ENCODE measurements around the gene CYP4A22. TPM values are rescaled to one million over a fixed set of nuclear protein-coding genes. Genes with fewer than 3 reads are reported as not detected.
"Not testable (repeated sequence)": the region's sequence is repeated elsewhere in the genome, so short reads cannot be mapped to it uniquely, and the experiment has no call there.

The CYP4A22 gene
- total RNA-seq, 2 experiments from 2014 or later = not detected

GRCh38 chr1:47129489-47130230, 7.6 kb upstream of the CYP4A22 start:
- H3K27ac Mint-ChIP-seq; H3K36me3 Mint-ChIP-seq (ENCODE audit: low read depth); H3K9me3 Mint-ChIP-seq; CTCF ChIA-PET; intact Hi-C loops (cut with micrococcal nuclease); H3K4me3 Mint-ChIP-seq; H3K4me1 Mint-ChIP-seq (ENCODE audit: low read depth); DNase-seq: not testable (repeated sequence)
- H3K27me3 Mint-ChIP-seq (ENCODE audit: low read depth) = peaks cover 15% of the 10 kb centered on the region

GRCh38 chr1:47132665-47133064, 4.6 kb upstream of the CYP4A22 start:
- CTCF ChIA-PET; H3K4me1 Mint-ChIP-seq (ENCODE audit: low read depth); H3K27me3 Mint-ChIP-seq (ENCODE audit: low read depth); DNase-seq; H3K4me3 Mint-ChIP-seq; intact Hi-C loops (cut with micrococcal nuclease); H3K36me3 Mint-ChIP-seq (ENCODE audit: low read depth); H3K27ac Mint-ChIP-seq; H3K9me3 Mint-ChIP-seq: not testable (repeated sequence)

DNA sequence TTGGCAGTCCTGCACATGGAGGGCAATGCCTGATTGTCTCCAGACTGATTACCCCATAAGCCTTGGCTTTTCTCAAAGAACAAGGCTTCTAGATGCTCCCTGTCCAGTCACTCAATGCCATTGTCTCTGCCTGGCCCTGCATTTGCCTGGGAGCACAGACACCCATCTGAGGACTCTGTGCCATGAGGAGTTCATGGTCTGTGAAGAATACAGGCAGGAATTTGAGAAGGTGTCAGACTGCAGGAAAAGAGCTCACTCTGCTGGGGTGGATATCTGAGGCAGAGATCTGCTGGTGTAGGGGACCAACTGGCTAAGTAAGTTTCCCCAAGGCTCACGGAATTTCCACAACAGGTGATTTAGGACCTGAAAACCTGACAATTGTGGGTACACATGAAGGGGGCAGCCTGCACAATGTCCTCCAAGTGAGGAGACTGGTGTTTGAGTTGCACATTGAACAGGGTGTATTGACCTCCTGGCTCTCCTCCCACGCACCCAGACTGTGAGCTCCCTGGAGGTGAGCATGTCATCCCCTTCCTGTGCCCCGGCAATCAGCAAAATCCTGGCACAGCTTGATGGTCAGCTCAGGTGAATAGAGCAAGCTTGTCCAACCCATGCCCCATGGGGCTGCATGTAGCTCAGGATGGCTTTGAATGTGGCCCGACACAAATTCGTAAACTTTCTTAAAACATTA, 829 bp downstream of the CYP4A22 start:
- Mint-ChIP-seq H3K27ac (no peak overlapping the region), H3K27me3 (ENCODE audit: low read depth) (peaks cover 3% of the 10 kb centered on the region), H3K9me3 (no peaks in the 10 kb centered on the region), H3K4me1 (ENCODE audit: low read depth) (no peaks in the 10 kb centered on the region), H3K36me3 (ENCODE audit: low read depth) (no peaks in the 10 kb centered on the region), H3K4me3 (no peak overlapping the region)
- DNase-seq = no peak
- CTCF ChIA-PET = no interaction called here
- intact Hi-C loops (cut with micrococcal nuclease) = no loop called here

- not testable (repeated sequence) for H3K27me3 Mint-ChIP-seq (ENCODE audit: low read depth); H3K36me3 Mint-ChIP-seq (ENCODE audit: low read depth); H3K4me1 Mint-ChIP-seq (ENCODE audit: low read depth)
Observed at GRCh38 chr1:47140358-47140757, 3.1 kb downstream of the CYP4A22 start.

GRCh38 chr1:47143654-47144053, 6.4 kb downstream of the CYP4A22 start:
- intact Hi-C loops (cut with micrococcal nuclease); H3K4me3 Mint-ChIP-seq; H3K27ac Mint-ChIP-seq; CTCF ChIA-PET; H3K4me1 Mint-ChIP-seq (ENCODE audit: low read depth); H3K36me3 Mint-ChIP-seq (ENCODE audit: low read depth); DNase-seq; H3K27me3 Mint-ChIP-seq (ENCODE audit: low read depth); H3K9me3 Mint-ChIP-seq: not testable (repeated sequence)

More at GRCh38 chr1:47140358-47140757, 3.1 kb downstream of the CYP4A22 start:
- H3K9me3 Mint-ChIP-seq; intact Hi-C loops (cut with micrococcal nuclease); H3K27ac Mint-ChIP-seq; DNase-seq; H3K4me3 Mint-ChIP-seq: not testable (repeated sequence)
- CTCF ChIA-PET = interaction anchor here (1.2 kb wide), 1 partner anchor 9 kb away, joined by 3 read pairs; no protein-coding TSS in a partner anchor

DNA sequence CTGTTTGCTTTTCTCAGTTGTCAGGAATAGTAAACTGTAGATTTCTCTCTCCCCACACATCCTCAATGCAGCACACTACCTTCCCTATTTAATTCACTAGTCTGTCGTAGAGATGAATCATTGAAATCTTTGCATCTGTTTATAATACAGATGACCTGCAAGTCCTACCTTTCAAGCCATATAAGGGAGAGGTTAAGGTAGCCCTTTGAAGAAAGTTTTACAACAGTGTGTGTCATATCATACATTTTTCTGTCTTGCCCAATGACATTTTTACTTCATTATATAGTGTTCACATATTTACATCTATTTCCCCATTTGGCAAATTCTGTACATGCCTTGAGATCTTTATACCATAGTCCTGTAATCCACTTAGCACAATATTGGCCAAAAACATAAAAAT, 9.3 kb downstream of the CYP4A22 start:
- CTCF ChIA-PET; intact Hi-C loops (cut with micrococcal nuclease); H3K27ac Mint-ChIP-seq; H3K4me3 Mint-ChIP-seq; H3K36me3 Mint-ChIP-seq (ENCODE audit: low read depth); H3K9me3 Mint-ChIP-seq; DNase-seq; H3K4me1 Mint-ChIP-seq (ENCODE audit: low read depth): not testable (repeated sequence)
- H3K27me3 Mint-ChIP-seq (ENCODE audit: low read depth) = peaks cover 10% of the 10 kb centered on the region

DNA sequence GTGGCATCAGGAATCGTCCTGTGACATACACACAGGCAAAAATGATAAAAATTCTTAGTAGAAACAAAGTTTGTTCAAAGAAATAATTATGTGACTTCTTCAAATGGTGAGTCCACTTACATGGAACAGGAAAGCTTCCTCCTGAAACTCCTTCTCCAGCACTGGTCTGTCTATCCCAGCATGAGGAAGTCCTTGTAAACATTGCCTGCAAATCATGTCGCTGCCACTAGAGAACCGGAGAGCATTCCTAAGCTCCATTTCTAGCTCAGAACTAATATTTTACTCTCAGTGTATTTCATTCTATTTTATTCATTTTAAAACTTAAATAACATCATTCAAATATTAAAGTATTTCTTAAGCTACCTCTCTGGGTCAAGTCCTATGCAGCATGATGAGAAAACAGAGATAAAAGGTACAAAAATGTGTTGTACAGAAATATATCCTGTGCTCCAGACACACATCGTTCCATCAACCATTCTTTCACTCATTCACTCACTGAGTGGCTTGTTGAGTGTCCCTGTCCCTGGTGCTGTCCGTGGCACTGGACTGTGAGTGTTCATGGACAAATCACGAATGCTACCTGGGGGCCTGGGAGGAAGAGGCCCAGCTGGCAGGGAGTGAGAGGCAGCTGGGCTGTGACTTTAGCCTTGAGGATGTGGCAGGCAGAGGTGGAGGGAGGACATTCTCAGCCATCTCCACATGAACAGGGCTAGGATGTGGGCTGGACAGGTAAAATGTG, 10.0 kb downstream of the CYP4A22 start:
- intact Hi-C loops (cut with micrococcal nuclease) = no loop called here
- Mint-ChIP-seq H3K9me3 (no peaks in the 10 kb centered on the region), H3K27ac (no peak overlapping the region), H3K27me3 (ENCODE audit: low read depth) (peaks cover 15% of the 10 kb centered on the region), H3K4me1 (ENCODE audit: low read depth) (no peaks in the 10 kb centered on the region), H3K36me3 (ENCODE audit: low read depth) (no peaks in the 10 kb centered on the region), H3K4me3 (no peak overlapping the region)
- CTCF ChIA-PET = no interaction called here
- DNase-seq = no peak

DNA sequence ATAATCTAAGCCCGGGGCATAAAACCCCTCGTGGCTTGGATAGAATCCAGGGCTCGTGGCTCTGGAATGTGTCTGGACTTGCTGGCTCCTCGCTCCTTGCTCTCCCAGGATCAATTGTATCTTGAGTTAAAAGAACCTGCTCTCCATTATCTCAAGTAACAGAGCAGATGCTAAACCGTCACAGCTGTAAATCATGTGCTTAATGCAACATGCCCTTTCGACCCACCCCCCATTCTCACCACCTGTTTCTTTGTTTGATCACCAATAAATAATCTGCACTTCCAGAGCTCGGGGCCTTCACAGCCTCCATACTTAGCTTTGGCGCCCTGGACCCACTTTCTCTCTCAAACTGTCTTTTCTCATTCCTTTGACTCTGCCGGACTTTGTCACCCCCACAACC, 11.9 kb downstream of the CYP4A22 start:
- H3K27ac Mint-ChIP-seq; H3K36me3 Mint-ChIP-seq (ENCODE audit: low read depth); H3K4me1 Mint-ChIP-seq (ENCODE audit: low read depth); DNase-seq; H3K9me3 Mint-ChIP-seq; intact Hi-C loops (cut with micrococcal nuclease); H3K4me3 Mint-ChIP-seq: not testable (repeated sequence)
- H3K27me3 Mint-ChIP-seq (ENCODE audit: low read depth) = peaks cover 24% of the 10 kb centered on the region
- CTCF ChIA-PET = interaction anchor here (1.0 kb wide), 1 partner anchor 8 kb away, joined by 3 read pairs; no protein-coding TSS in a partner anchor

DNA sequence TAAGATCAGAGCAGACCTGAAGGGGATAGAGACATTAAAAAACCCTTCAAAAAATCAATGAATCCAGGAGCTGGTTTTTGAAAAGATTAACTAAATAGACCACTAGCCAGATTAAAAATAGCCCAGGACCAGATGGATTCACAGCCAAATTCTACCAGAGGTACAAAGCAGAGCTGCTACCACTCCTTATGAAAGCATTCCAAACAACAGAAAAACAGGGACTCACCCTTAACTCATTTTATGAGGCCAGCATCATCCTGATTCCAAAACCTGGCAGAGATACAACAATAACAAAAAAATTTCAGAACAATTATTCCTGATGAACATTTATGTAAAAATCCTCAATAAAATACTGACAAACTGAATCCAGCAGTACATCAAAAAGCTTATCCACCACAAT, 19.2 kb downstream of the CYP4A22 start:
- H3K9me3 Mint-ChIP-seq; H3K4me1 Mint-ChIP-seq (ENCODE audit: low read depth); H3K27ac Mint-ChIP-seq; DNase-seq; H3K36me3 Mint-ChIP-seq (ENCODE audit: low read depth); intact Hi-C loops (cut with micrococcal nuclease); H3K4me3 Mint-ChIP-seq: not testable (repeated sequence)
- peaks cover 43% of the 10 kb centered on the region for H3K27me3 Mint-ChIP-seq (ENCODE audit: low read depth)
- CTCF ChIA-PET = interaction anchor here (1.7 kb wide), 1 partner anchor 19 kb away, joined by 4 read pairs; no protein-coding TSS in a partner anchor

DNA sequence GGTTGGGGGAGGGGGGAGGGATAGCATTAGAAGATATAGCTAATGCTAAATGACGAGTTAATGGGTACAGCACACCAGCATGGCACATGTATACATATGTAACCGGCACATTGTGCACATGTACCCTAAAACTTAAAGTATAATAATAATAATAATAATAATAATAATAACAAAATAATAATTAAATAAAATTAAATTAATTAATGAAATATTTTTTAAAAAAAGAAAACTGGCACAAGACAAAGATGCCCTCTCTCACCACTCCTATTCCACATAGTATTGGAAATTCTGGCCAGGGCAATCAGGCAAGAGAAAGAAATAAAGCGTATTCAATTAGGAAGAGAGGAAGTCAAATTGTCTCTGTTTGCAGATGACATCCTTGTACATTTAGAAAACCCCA, 20.7 kb downstream of the CYP4A22 start:
- H3K27ac Mint-ChIP-seq; H3K4me1 Mint-ChIP-seq (ENCODE audit: low read depth); H3K9me3 Mint-ChIP-seq; H3K4me3 Mint-ChIP-seq; H3K36me3 Mint-ChIP-seq (ENCODE audit: low read depth); DNase-seq; CTCF ChIA-PET; intact Hi-C loops (cut with micrococcal nuclease): not testable (repeated sequence)
- peaks cover 41% of the 10 kb centered on the region for H3K27me3 Mint-ChIP-seq (ENCODE audit: low read depth)

DNA sequence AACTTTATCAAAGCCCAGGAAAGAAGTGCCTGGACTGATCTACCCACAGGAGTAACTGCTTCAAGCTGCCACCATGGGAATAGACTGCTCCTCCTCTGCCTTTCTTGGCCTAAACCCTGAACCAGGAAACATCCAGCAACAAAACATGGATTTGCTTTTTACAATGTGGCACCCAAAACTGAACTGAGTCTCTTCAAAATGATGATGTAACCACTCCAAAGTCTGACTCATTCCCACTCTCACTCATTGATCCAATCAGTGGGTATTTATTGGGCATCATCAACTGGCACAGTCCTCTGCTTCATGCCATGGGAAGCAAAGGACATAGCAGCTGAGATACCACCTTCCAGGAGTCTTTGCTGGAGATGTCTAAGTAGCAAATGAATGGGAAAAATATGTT, 23.5 kb downstream of the CYP4A22 start:
- no peak for DNase-seq
- CTCF ChIA-PET = no interaction called here

GRCh38 chr1:47161298-47162040, 24.2 kb downstream of the CYP4A22 start:
- no peaks in the 10 kb centered on the region for H3K9me3 Mint-ChIP-seq
- DNase-seq = no peak
- intact Hi-C loops (cut with micrococcal nuclease) = no loop called here
- H3K36me3 Mint-ChIP-seq (ENCODE audit: low read depth) = no peaks in the 10 kb centered on the region
- peaks cover 32% of the 10 kb centered on the region for H3K27me3 Mint-ChIP-seq (ENCODE audit: low read depth)
- no peak overlapping the region for H3K27ac Mint-ChIP-seq
- CTCF ChIA-PET = no interaction called here
- H3K4me1 Mint-ChIP-seq (ENCODE audit: low read depth) = no peaks in the 10 kb centered on the region
- H3K4me3 Mint-ChIP-seq = no peak overlapping the region

More for the DNA sequence above, 23.5 kb downstream of the CYP4A22 start:
- H3K4me1 Mint-ChIP-seq (ENCODE audit: low read depth) = no peaks in the 10 kb centered on the region
- no peak overlapping the region for H3K27ac Mint-ChIP-seq
- H3K27me3 Mint-ChIP-seq (ENCODE audit: low read depth) = peaks cover 35% of the 10 kb centered on the region
- intact Hi-C loops (cut with micrococcal nuclease) = no loop called here
- H3K9me3 Mint-ChIP-seq = no peaks in the 10 kb centered on the region
- H3K4me3 Mint-ChIP-seq = no peak overlapping the region
- H3K36me3 Mint-ChIP-seq (ENCODE audit: low read depth) = no peaks in the 10 kb centered on the region

All from activated naive CD4-positive, alpha-beta T cell treated with anti-CD3 and anti-CD28 coated beads for 36 hours (primary cell).